Right lobe of liver (tissue), 6 donors: ENCODE measurements around the gene MAML3. TPM values are rescaled to one million over a fixed set of nuclear protein-coding genes. Genes with fewer than 3 reads are reported as not detected.
A peak's percentile ranks its signal among the peaks of the same experiment; 100 is the strongest.

ENCODE experiments used
- ATAC-seq, 4 donors: fragments of 200-7000 bp; cut with Tn5 transposase; one replicate each; pipeline ENCODE4 v1.9.1; 2020; ENCODE audit warnings: mild to moderate bottlenecking in 4 of 4, moderate library complexity in 4 of 4
- DNase-seq, 3 donors: peaks; one replicate each; pipeline ENCODE4 v3.0.0-alpha.2; 2020
- H3K27ac ChIP-seq, 3 donors: fragments of 200-600 bp; one replicate each; pipeline ENCODE4 v1.8.0; 2022
- H3K27me3 ChIP-seq, 2 donors: fragments of 200-600 bp; one replicate each; pipeline ENCODE4 v1.8.0; 2022
- H3K36me3 ChIP-seq, 4 donors: fragments of 200-600 bp; sonication (generic) in 1 of 4; one replicate each; pipeline versions ENCODE4 v1.5.1 to v1.8.0; 2017 to 2022; ENCODE audit warnings: control low read depth in 1 of 4
- H3K4me1 ChIP-seq, 4 donors: fragments of 200-600 bp; sonication (generic) in 1 of 4; one replicate each; pipeline versions ENCODE4 v1.5.1 to v1.8.0; 2017 to 2022; ENCODE audit warnings: control low read depth in 1 of 4
- H3K4me3 ChIP-seq, 3 donors: fragments of 200-600 bp; one replicate each; pipeline ENCODE4 v1.8.0; 2022
- H3K9me3 ChIP-seq, 4 donors: fragments of 200-600 bp; sonication (generic) in 1 of 4; one replicate each; pipeline versions ENCODE4 v1.5.1 to v1.8.0; 2017 to 2022; ENCODE audit warnings: control low read depth in 1 of 4
- CTCF ChIP-seq, 4 donors: fragments of 200-600 bp in 3 of 4; fragments of 450-650 bp in 1 of 4; IDR thresholded peaks; one replicate each; pipeline versions ENCODE4 v1.5.1 to v1.8.0; 2016 to 2022; ENCODE audit warnings: antibody characterized with exemption in 4 of 4, mild to moderate bottlenecking in 2 of 4
- POLR2A ChIP-seq: fragments of 450-650 bp; IDR thresholded peaks from one replicate; pipeline ENCODE4 v1.6.1; 2017; ENCODE audit warnings: antibody characterized with exemption, mild to moderate bottlenecking
- WGBS: methylation state at CpG from one replicate; pipeline ENCODE4 v1.1.6; 2018; ENCODE audit warnings: low coverage, low lambda C conversion rate; ENCODE audit not compliant: insufficient coverage; ENCODE audit errors: missing lambda C conversion rate; 5-methylcytosine and 5-hydroxymethylcytosine counted together
- intact Hi-C, 2 donors: fragments of 100-400 bp; cut with DNase I; formaldehyde crosslinking; loops; one replicate each; pipeline versions ENCODE4 v1.11.2 to v1.14.1; 2022
- total RNA-seq, 6 experiments: library from RNA; depleted of rRNA in 2 of 6; stranded (reverse); fragments of >200 nt in 2 of 6; fragmentation: NEBNext Ultra II Directional in 3 of 6; extraction: Animal tissue kit (Norgen Biotek cat#: 25700) in 3 of 6; gene quantifications; one replicate each; pipeline versions ENCODE4 v1.1.0 to v1.2.4, GENCODE V29; 2016 to 2023
- donor health status: DM: no; HTN: yes; CAD: no.
- donor health status: DM: no; HTN: no; CAD: no.
- donor health status: DM: no; HTN: no; CAD: no.
- donor health status: DM: no; HTN: yes; CAD: no.
- donor health status: DM: no; HTN: yes; CAD: no.

The MAML3 gene
- total RNA-seq, 6 experiments from 2014 or later, result 2.6 to 7.8 (median 5.0) TPM

- 58% methylated on average over 2 of the region's 2 CpGs for WGBS
- TF ChIP-seq POLR2A (no peak), CTCF (IDR thresholded peaks at IDR 0.05) (no peak)
- Histone ChIP-seq H3K27ac (no peak overlapping the region), H3K9me3 (no peaks in the 10 kb centered on the region), H3K36me3 (no peaks in the 10 kb centered on the region), H3K27me3 (no peaks in the 10 kb centered on the region), H3K4me3 (no peak overlapping the region), H3K4me1 (no peaks in the 10 kb centered on the region)
- intact Hi-C loops, result no loop called here
- ATAC-seq, result peak in 3 of 4 donors; percentile 37 to 75 (median 53)
- no peak for DNase-seq
Observed at GRCh38 chr4:140188975-140189374, 35.0 kb upstream of the MAML3 start.

GRCh38 chr4:140187316-140187695 lies 33.3 kb upstream of the MAML3 start:
- Histone ChIP-seq H3K27me3 (no peaks in the 10 kb centered on the region), H3K9me3 (no peaks in the 10 kb centered on the region), H3K4me1 (no peaks in the 10 kb centered on the region), H3K4me3 (no peak overlapping the region), H3K27ac (no peak overlapping the region), H3K36me3 (no peaks in the 10 kb centered on the region)
- ATAC-seq, result no peak
- no peak for TF ChIP-seq POLR2A
- TF ChIP-seq CTCF (IDR thresholded peaks at IDR 0.05), result no peak
- intact Hi-C loops, result no loop called here
- no peak for DNase-seq
- no CpG with 5 or more reads among the region's 1 CpG for WGBS

GRCh38 chr4:140186651-140187315 lies 32.8 kb upstream of the MAML3 start:
- H3K27me3 ChIP-seq, result no peaks in the 10 kb centered on the region
- H3K4me3 ChIP-seq, result no peak overlapping the region
- no peaks in the 10 kb centered on the region for H3K36me3 ChIP-seq
- no peaks in the 10 kb centered on the region for H3K9me3 ChIP-seq
- WGBS, result 82% methylated on average over 8 of the region's 9 CpGs
- TF ChIP-seq POLR2A (no peak), CTCF (IDR thresholded peaks at IDR 0.05) (no peak)
- H3K4me1 ChIP-seq, result no peaks in the 10 kb centered on the region
- H3K27ac ChIP-seq, result no peak overlapping the region
- DNase-seq, result no peak
- peak in 1 of 4 donors; percentile 47 for ATAC-seq
- intact Hi-C loops, result no loop called here

- TF ChIP-seq CTCF (IDR thresholded peaks at IDR 0.05) (no peak), POLR2A (no peak)
- Histone ChIP-seq H3K4me1 (no peaks in the 10 kb centered on the region), H3K27me3 (no peaks in the 10 kb centered on the region), H3K27ac (no peak overlapping the region), H3K9me3 (no peaks in the 10 kb centered on the region), H3K4me3 (no peak overlapping the region), H3K36me3 (no peaks in the 10 kb centered on the region)
- ATAC-seq (no peak), DNase-seq (no peak)
- 85% methylated on average over 6 of the region's 8 CpGs for WGBS
- intact Hi-C loops, result no loop called here
Observed at GRCh38 chr4:140186082-140186438, 32.1 kb upstream of the MAML3 start.
